Measurements from ENCODE around the gene GRM3.

The GRM3 gene

DNA sequence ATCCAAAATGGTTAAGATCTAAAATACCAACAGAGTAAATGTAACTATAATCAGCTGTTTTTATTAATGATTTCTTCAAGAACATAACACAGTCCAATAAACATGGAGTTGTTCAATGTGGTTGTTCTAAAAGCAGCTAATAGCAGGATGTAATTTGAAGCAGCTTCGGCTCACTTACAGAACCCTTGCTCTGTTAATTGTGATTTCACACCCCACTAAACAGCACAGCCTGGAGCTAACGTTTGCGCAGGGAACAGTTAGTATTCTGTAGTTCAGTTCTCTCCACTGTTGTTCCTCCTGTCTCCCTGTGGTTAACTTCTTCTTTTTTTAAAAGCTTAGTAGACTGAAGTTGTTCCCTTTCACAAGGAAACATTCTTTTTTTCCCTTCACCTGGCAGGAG is 104.0 kb downstream of the GRM3 start:
- H3K4me3 ChIP-seq (ENCODE audit: low read depth, low read length), result no peak overlapping the region
- DNase-seq (ENCODE audit: low read depth), result no peak
- TF ChIP-seq, protein P1, sequence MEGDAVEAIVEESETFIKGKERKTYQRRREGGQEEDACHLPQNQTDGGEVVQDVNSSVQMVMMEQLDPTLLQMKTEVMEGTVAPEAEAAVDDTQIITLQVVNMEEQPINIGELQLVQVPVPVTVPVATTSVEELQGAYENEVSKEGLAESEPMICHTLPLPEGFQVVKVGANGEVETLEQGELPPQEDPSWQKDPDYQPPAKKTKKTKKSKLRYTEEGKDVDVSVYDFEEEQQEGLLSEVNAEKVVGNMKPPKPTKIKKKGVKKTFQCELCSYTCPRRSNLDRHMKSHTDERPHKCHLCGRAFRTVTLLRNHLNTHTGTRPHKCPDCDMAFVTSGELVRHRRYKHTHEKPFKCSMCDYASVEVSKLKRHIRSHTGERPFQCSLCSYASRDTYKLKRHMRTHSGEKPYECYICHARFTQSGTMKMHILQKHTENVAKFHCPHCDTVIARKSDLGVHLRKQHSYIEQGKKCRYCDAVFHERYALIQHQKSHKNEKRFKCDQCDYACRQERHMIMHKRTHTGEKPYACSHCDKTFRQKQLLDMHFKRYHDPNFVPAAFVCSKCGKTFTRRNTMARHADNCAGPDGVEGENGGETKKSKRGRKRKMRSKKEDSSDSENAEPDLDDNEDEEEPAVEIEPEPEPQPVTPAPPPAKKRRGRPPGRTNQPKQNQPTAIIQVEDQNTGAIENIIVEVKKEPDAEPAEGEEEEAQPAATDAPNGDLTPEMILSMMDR (IDR thresholded peaks at IDR 0.05; ENCODE audit: insufficient read depth, low read depth, low read length, missing control alignments), result no peak

DNA sequence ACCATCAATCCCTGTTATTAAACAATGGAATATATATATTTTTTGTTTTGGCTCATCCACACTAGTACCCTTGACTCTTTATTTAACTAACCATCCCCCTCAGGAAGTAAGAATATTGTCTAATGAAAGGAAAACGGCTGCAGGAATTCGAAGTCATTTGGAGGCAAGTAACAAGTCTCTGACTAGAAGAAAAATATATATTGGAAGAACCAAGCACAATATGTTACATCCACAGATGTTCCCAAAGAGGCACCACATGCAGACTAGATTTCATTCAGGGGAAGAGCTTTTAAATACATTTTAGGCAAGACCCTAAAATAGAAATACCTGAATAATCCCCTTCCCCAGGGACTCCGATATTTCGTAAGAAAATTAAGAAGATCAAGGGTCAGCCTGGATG is 104.5 kb downstream of the GRM3 start:
- TF ChIP-seq, protein P1 (IDR thresholded peaks at IDR 0.05; ENCODE audit: insufficient read depth, low read depth, low read length, missing control alignments), result no peak
- H3K4me3 ChIP-seq (ENCODE audit: low read depth, low read length), result no peak overlapping the region
- DNase-seq (ENCODE audit: low read depth), result no peak

DNA sequence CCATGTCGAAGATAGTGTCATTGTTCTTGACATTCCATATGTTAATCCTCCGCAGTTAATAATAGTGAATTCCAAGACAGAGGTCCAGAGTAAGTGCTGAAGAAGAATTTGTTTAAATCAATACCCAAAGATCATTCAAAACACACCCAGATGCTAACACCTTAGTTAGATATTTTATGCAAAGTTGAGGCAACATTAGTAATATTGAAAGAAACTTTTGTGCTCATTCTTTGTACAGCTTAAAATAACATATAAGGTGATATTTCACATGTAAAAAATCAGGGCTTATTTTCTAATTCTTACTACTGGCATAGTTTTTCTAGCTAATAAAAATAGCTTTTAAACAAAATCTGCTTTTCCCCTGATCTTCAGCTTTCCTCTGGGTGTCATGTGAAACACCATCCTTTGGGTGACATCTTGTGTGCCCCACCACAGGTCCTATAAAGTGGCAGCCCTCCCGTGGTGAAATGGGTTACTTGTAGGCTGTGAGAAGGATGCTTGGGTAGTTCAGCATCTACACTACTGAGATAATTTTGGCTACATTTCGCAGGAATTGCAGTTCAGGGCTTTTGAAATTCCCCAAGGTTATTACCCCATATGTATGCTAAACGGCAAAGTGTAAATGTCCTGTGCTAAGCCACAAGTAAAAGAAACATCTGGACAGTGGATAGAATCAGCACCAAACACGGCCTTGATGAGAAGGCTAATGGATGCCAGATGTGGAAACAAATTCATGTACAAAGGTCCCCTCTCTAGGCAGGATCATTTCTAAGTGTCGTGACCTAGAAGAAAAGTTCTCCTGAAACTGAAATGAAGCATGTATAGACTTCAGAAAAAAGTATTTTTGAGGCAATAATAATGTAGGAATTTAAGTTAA is 105.4 kb downstream of the GRM3 start:
- DNase-seq (ENCODE audit: low read depth), result no peak
- no peak overlapping the region for H3K4me3 ChIP-seq (ENCODE audit: low read depth, low read length)
- TF ChIP-seq, protein P1 (IDR thresholded peaks at IDR 0.05; ENCODE audit: insufficient read depth, low read depth, low read length, missing control alignments), result no peak

DNA sequence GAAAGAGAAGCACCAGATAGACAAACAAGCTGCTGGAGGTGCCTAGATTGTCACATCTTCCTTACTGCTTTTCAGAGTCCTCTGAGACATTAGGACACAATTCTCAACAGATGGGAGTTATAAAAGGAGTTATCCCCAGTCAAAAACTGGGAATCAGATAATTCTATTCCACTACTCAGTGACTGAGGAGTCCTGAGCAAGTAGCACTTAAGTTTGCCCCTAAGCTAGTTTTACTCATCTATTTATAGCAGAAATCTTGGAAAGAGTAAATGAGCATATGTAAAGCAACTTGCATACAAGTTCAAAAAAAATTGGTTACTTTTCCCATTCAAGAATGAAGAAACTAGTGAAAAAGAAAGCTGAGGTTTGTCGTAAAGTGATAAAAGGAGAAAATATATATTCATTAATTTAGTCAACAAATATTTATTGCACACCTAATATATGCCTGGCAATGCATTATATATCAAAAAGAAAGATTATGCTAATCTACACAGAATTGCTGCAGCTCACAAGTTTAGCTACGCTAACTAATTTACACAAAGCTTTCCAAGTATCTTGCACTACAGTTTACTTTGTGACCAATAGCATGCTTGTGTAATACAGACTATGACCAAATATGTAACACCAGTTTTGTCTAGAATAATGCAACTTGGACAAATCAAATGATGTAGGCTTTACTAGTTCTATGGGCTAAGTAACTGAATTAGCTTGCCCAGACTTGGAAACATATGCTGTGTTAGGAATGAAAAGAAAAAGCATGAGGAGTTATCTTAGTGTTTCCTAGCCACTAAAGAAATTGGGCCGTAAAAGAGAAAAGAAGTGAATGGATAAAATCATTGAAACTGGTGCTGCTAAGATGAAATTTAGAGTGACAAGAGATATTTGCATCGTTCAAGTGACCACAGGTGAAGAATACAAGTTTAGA is 106.3 kb downstream of the GRM3 start:
- TF ChIP-seq, protein P1 (IDR thresholded peaks at IDR 0.05; ENCODE audit: insufficient read depth, low read depth, low read length, missing control alignments), result no peak
- H3K4me3 ChIP-seq (ENCODE audit: low read depth, low read length), result no peak overlapping the region
- no peak for DNase-seq (ENCODE audit: low read depth)

DNA sequence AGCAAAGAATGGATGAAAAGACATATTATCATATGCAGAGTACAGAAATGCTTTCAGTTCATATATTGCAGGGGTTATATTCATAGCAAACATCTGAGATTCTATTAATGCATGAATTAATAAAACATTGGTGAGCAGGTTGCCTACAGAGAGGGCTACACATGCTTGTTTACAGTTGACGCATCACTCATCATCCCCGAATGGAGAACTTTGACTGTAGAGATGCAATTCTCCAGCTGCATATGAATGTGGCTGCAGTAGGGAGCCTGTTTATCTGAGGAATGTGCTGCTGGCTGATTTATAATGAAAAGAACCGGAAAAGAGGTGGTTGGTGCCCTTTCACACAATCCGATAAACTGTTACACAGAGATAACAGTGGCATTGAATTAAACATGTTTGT is 116.5 kb downstream of the GRM3 start:
- DNase-seq (ENCODE audit: low read depth), result no peak
- TF ChIP-seq, protein P1 (IDR thresholded peaks at IDR 0.05; ENCODE audit: insufficient read depth, low read depth, low read length, missing control alignments), result no peak
- no peak overlapping the region for H3K4me3 ChIP-seq (ENCODE audit: low read depth, low read length)

DNA sequence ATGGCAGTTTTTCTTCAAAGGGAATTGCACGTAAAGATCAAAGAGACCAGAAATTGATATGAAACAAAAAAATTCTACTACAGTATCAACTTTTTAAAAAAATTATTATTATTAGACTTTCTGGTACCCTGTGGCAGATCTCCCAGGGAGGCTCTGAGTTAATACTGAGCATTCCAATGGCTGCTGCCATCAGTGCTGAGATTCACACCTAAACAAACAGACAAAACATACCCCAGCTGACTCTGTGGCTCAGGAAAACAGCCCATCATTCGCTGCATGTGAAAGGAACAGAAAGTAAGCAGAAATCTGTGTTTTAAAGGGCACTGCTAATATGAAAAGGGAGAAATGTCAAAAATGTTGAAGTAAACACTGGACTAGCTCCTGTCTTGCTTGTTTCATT is 118.4 kb downstream of the GRM3 start:
- no peak overlapping the region for H3K4me3 ChIP-seq (ENCODE audit: low read depth, low read length)
- no peak for DNase-seq (ENCODE audit: low read depth)
- TF ChIP-seq, protein P1 (IDR thresholded peaks at IDR 0.05; ENCODE audit: insufficient read depth, low read depth, low read length, missing control alignments), result no peak
